GM19023 (cell line): Measurements from ENCODE around the gene TLCD3B.
A peak's percentile ranks its signal among the peaks of the same experiment; 100 is the strongest.

Experiments
- ATAC-seq: cut with Tn5 transposase; IDR thresholded peaks from one replicate; pipeline ENCODE4 v1.9.1; 2021; ENCODE audit warnings: mild to moderate bottlenecking, moderate library complexity; ENCODE audit not compliant: unreplicated experiment

TLCD3B gene

GRCh38 chr16:30030841-30031413 is at the start of gene TLCD3B:
TSS of gene TLCD3B (minus strand) at chr16:30031271. CDS start at chr16:30030527, 744 bp downstream.
- no peak for ATAC-seq

- no peak for ATAC-seq
Measured at GRCh38 chr16:30079480-30079879, 48.4 kb upstream of the TLCD3B start.

- no peak for ATAC-seq
Measured at GRCh38 chr16:30078744-30079143, 47.7 kb upstream of the TLCD3B start.

GRCh38 chr16:30077656-30078055 is 46.6 kb upstream of the TLCD3B start:
- no peak for ATAC-seq

- peak; percentile 31 for ATAC-seq
Measured at GRCh38 chr16:30076276-30076791, 45.3 kb upstream of the TLCD3B start.

- peak; percentile 70 for ATAC-seq
Measured at GRCh38 chr16:30075503-30076275, 44.6 kb upstream of the TLCD3B start, which contains the start of gene PPP4C. TSS of gene PPP4C (plus strand) at chr16:30075994. CDS start at chr16:30076378, 384 bp downstream.

GRCh38 chr16:30070490-30070889 is 39.4 kb upstream of the TLCD3B start:
- ATAC-seq, result no peak

GRCh38 chr16:30069611-30070462 is 38.8 kb upstream of the TLCD3B start:
- ATAC-seq, result no peak

- ATAC-seq, result no peak
Measured at GRCh38 chr16:30068750-30069610, 37.9 kb upstream of the TLCD3B start.

- no peak for ATAC-seq
Measured at GRCh38 chr16:30068333-30068732, 37.3 kb upstream of the TLCD3B start.

- no peak for ATAC-seq
Measured at GRCh38 chr16:30067584-30067916, 36.5 kb upstream of the TLCD3B start.

GRCh38 chr16:30066761-30067583 is 35.9 kb upstream of the TLCD3B start:
- no peak for ATAC-seq

GRCh38 chr16:30065943-30066760 is 35.1 kb upstream of the TLCD3B start:
- no peak for ATAC-seq

- peak; percentile 79 for ATAC-seq
Measured at GRCh38 chr16:30065102-30065942, 34.3 kb upstream of the TLCD3B start, which contains the start of gene ALDOA. TSS of gene ALDOA (plus strand) at chr16:30065760. CDS start at chr16:30066898, 1,138 bp downstream.

GRCh38 chr16:30064729-30065101 is 33.6 kb upstream of the TLCD3B start:
- ATAC-seq, result no peak

GRCh38 chr16:30063893-30064728 is 33.0 kb upstream of the TLCD3B start:
- ATAC-seq, result peak; percentile 27
